HG02981 (cell line): ENCODE data around the gene CUX1.
"Not testable (repeated sequence)": the region's sequence is repeated elsewhere in the genome, so short reads cannot be mapped to it uniquely, and the experiment has no call there.

ENCODE experiments used
- ATAC-seq: cut with Tn5 transposase; IDR thresholded peaks from one replicate; pipeline ENCODE4 v1.9.1; 2021; ENCODE audit warnings: mild to moderate bottlenecking, moderate library complexity; ENCODE audit not compliant: unreplicated experiment

The CUX1 gene

DNA sequence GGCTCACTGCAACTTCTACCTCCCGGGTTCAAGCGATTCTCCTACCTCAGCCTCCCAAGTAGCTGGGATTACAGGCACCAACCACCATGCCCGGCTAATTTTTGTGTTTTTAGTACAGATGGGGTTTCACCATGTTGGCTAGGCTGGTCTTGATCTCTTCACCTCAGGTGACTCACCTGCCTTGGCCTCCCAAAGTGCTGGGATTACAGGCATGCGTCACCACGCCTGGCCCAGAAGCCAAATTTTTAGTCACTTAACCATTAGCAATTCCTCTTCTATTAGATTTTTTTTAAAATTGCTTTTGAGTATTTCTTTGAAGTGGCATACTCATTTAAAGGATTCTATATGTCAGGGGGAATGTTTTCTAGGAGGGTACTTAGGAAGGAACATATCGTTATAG lies 112.5 kb downstream of the CUX1 start:
- not testable (repeated sequence) for ATAC-seq

DNA sequence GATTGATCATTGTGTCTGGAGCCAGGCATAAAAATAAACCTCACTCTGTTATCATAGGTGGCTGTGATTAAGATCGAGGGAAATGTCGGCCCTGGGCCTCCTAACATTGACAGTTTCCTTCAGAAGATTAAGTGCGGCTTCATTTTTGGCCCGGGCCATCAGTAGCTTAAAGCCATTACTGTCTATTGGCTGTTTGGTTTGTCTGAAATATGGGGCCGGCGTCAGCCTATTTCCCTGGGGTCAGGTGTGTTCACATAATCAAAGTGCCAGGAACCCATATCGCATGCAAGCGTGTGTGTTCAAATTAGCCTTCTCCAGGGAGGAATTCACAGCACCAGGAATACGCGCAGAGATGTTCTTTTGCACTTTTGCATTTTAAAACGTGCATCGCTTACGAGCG lies 114.7 kb downstream of the CUX1 start:
- no peak for ATAC-seq

DNA sequence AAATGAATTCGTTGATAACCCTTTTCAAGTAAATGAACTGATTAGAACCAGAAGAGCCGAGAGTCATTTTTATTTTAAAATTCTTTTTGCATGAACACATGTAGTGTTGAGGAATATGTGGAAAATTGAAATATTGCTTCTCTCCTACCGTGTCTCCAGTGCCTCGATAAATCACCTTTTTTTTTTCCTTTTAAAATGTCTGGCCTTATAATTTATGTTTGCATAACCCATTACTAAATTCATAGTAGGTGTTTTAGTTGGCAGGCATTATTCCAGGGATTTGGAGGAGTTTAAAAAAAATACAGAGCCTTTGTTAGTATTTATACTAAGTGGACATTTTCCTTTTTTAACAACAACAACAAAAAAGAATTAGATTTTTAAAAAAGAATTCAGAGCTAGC lies 115.6 kb downstream of the CUX1 start:
- no peak for ATAC-seq

DNA sequence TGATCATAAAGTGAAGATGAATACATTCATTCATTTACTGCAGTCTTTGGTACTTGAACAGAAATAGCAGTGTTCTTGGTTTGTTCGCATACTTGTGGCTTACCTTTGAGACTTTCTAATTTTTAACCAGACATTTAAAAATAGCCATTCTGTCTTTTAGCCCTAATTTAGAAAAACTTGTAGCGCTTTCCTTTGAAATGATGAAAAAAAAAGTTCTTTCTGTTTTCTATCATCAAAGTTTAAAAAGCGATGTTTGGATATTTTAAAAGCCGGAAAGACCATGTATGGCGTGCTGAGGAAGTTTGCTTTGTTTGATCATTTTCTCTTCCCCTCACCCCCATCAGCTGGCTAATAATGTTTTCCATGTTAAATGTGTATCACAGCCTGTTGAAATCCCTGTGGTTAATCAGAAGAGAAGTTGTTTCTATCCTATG lies 116.3 kb downstream of the CUX1 start:
- no peak for ATAC-seq

DNA sequence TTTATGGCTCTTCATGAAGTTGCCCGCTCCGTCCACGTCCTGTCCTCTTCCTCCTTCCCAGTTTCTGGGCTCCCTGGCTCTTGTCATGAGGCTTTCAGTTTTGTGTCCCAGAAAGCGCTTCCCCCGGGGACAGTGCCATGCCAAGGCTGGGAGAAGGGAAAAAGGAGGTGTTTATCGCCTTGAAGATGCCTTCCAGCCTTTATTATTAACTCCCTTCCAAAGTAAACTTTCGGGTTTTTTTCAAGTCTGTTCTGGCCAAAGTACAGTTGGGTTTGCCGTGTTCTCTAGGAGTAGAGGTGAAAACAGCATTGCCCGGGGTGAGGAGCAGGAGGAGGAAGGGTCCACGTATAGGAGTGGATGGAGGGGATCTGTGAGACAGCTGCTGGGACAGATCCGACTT lies 117.2 kb downstream of the CUX1 start:
- ATAC-seq, result no peak

GRCh38 chr7:101935521-101936141 lies 118.2 kb downstream of the CUX1 start:
- ATAC-seq, result no peak

DNA sequence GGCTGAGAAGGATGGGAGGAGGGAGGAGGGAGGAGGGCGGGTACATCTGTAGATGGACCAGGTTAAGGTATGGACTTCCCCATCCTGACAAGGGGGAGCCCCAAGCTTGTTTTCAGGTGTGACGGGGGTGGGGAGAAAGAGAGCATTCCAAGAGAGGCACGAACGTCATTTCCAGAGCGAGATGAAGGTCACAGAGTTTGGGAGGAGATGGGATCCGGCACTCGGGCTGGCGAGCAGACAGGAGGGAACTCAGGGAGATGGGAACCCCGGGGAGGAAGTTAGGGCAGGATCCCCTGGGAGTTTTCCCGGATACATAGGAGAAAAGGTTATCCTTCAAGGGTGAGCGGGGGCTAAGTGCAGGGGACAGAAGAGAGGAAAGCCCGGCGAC lies 118.8 kb downstream of the CUX1 start:
- ATAC-seq, result no peak

DNA sequence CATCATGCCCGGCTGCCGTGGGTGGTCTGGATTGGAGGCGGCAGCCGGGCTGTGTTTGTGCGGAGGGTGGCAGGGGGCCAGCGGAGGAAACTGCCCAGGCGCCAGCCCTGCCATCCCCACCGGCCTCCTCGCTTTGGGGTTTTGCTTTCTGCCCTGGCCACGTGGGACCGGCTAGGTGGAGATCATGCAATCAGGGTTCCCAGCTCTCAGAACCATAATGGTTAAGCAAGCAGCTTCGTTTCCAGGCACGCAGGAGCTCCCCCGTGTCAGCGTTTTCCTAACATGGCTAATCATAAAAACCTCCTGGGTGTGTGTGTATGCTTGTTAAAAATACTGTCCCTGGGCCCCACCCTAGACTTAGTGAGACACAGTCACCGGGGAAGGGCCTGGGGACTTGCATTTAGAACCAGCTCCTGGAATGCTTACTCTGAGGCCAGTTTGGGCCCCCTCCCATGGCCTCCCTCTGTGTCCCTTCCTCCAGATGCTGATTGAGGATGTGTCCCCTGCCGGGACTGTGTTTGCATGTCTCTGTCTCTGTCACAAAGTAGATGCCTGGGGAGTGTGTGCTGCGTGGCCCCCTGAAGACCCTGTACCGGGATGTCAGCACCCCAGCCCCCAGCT lies 119.3 kb downstream of the CUX1 start:
- ATAC-seq, result no peak

- no peak for ATAC-seq
Measured at GRCh38 chr7:101937717-101938514, 120.5 kb downstream of the CUX1 start.

GRCh38 chr7:101939136-101939695 lies 121.8 kb downstream of the CUX1 start:
- no peak for ATAC-seq

- ATAC-seq, result no peak
Measured at GRCh38 chr7:101940151-101940550, 122.7 kb downstream of the CUX1 start.

- ATAC-seq, result no peak
Measured at GRCh38 chr7:101940830-101941229, 123.4 kb downstream of the CUX1 start.

GRCh38 chr7:101941481-101942383 lies 124.3 kb downstream of the CUX1 start:
- no peak for ATAC-seq

DNA sequence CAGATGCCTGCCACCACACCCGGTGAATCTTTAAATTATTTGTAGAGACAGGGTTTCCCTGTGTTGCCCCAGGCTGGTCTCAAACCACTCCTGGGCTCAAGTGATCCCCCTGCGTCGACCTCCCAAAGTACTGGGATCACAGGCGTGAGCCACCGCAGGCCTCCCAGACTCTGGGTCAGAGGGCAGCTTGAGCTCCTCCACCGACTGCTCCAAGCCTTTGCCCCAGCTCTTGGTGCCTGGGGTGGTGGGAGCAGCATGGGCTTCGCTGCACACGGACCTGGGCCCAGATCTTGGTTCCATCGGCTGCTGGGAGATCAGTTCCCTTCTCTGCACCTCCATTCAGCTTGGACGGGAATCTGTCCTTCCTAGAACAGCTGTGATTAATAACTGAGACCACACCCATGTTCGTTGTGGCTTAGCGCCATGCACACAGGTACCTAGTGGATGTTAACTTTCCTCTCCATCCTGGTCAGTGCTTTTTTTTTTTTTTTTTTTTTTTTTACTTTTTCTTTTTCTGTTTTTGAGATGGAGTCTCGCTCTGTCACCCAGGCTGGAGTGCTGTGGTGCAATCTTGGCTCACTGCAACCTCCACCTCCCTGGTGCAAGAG lies 125.3 kb downstream of the CUX1 start:
- no peak for ATAC-seq

- ATAC-seq, result no peak
Measured at GRCh38 chr7:101943306-101943705, 125.9 kb downstream of the CUX1 start.

DNA sequence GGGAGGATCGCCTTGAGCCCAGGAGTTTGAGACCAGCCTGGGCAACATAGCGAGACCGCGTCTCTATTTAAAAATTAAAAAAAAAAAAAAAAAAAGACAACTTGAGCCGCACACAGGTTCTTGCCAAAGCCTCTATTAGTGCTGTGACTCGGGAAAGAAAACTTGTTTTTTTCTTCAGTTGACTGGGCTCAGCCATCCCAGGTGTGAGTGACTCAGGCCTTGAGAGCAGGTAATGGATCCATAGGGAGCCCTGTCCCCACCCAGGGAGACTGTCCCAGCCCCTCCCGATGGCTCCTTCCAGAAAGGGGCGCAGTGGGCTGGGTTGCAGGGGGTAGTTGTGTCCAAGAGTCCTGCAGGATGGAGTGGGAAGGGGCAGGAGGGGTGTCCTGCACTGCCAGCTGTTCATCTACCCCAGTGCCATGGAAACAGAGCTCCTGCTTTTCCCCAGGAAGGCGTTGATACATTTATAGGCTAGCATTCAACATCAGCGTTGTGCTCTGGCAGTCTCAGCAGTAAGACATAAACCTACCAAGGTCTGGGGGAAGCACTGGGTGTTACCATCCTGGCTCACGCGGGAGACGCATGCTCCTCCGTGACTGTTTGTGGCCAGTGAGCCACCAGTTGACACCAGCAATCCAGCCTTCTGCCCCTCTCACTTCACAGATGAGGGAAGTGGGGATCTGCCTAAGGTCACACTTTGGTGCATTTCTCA lies 126.6 kb downstream of the CUX1 start:
- no peak for ATAC-seq

DNA sequence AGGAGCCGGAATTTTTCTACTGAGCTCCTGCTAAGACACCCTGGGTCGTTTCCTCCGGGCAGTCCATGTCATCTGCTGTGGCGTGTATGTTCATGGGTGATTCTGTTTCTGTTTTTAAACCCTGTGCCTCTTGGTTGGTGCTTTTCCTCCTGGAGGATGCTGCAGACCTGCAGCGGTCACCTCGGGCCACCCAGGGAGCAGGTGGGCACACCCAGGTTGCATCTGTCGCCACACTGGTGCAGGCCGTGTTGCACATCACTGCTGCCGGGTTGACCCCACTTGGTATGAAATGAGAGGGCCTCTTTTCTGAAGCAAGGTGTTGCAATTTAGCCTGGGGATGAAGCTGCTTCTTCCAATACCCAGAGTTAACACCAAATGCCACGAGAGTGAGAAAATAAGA lies 127.2 kb downstream of the CUX1 start:
- no peak for ATAC-seq

GRCh38 chr7:101945034-101945758 lies 127.8 kb downstream of the CUX1 start:
- no peak for ATAC-seq

DNA sequence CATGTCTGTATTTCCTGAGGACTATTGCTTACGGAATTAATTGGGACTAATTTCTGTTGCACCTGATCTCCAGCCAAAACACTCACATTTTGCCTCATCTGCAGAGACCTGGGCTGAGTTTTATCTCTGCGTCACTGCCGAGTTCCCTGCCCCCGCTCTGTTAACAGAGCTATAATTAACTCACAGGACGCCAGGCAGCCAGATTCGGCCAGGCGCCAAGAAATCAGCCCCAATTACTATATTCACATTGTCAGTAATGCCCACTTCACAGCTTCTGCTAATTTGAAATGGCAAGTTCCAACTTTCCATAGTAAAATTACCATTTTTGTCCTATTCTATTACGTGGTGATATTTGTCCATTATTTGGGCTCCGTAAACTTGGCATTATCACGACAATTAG lies 130.5 kb downstream of the CUX1 start:
- ATAC-seq, result no peak
